Fibroblast of villous mesenchyme (primary cell): ENCODE measurements around the gene ALPG. TPM values are rescaled to one million over a fixed set of nuclear protein-coding genes. Genes with fewer than 3 reads are reported as not detected.

Experiments
- DNase-seq: peaks from one replicate; pipeline ENCODE4 v3.0.0-alpha.2; 2010; ENCODE audit warnings: low read depth
- H3K4me3 ChIP-seq: 2 replicates; pipeline ENCODE4 v1.5.1; 2011; ENCODE audit warnings: low read depth, mild to moderate bottlenecking, low read length
- CTCF ChIP-seq: IDR thresholded peaks from 2 replicates; pipeline ENCODE4 v1.5.1; 2012; ENCODE audit warnings: low read depth, mild to moderate bottlenecking, low read length; ENCODE audit not compliant: insufficient read depth
- small RNA-seq: library from RNA; depleted of rRNA; stranded (forward); fragments of <200 nt; gene quantifications from one replicate; pipeline ENCODE3, GENCODE V24; 2012
- total RNA-seq: library from RNA; depleted of rRNA; stranded (reverse); fragments of >200 nt; gene quantifications from 2 replicates; pipeline ENCODE4 v1.2.3, GENCODE V29; 2012

Gene ALPG
- total RNA-seq, 1 donor, result not detected

- no peak for TF ChIP-seq CTCF
- H3K4me3 ChIP-seq, result no peak overlapping the region
- no peak for DNase-seq
These were observed 50.7 kb downstream of the ALPG start for GRCh38 chr2:232457121-232458011.

GRCh38 chr2:232458051-232458660, 51.5 kb downstream of the ALPG start:
- no peak overlapping the region for H3K4me3 ChIP-seq
- TF ChIP-seq CTCF, result no peak
- DNase-seq, result no peak

GRCh38 chr2:232458661-232459418, 52.2 kb downstream of the ALPG start:
- TF ChIP-seq CTCF, result no peak
- no peak overlapping the region for H3K4me3 ChIP-seq
- DNase-seq, result no peak

- no peak for TF ChIP-seq CTCF
- DNase-seq, result no peak
- no peak overlapping the region for H3K4me3 ChIP-seq
These were observed 52.9 kb downstream of the ALPG start for GRCh38 chr2:232459419-232460035.

- no peak overlapping the region for H3K4me3 ChIP-seq
- no peak for DNase-seq
- no peak for TF ChIP-seq CTCF
These were observed 53.5 kb downstream of the ALPG start for GRCh38 chr2:232460171-232460570.

Small RNAs within 50 kb of the gene (small RNA-seq; reads per million reads assigned to genes)
- gene AC068134.4, result not detected

Other genes starting within 250 kb of the ALPG start
- not detected in 2 replicates for gene ALPP, start 28.1 kb upstream of the ALPG start, total RNA-seq
- not detected in 2 replicates for gene ALPI, start 49.3 kb downstream of the ALPG start, total RNA-seq
- under 0.01 TPM in 1 of 2 replicates, not detected in the other for gene ECEL1, start 81.0 kb downstream of the ALPG start, total RNA-seq
- not detected in 2 replicates for gene PRSS56, start 113.5 kb downstream of the ALPG start, total RNA-seq
- gene CHRND, start 119.3 kb downstream of the ALPG start, total RNA-seq, result not detected in 2 replicates
- gene CHRNG, start 132.8 kb downstream of the ALPG start, total RNA-seq, result not detected in 2 replicates
- 4.2 and 5.2 TPM in 2 replicates for gene TIGD1, start 143.7 kb downstream of the ALPG start, total RNA-seq
- gene EIF4E2, start 143.8 kb downstream of the ALPG start, total RNA-seq, result 74.7 and 76.3 TPM in 2 replicates
- gene EFHD1, start 226.8 kb downstream of the ALPG start, total RNA-seq, result 1.7 and 2.3 TPM in 2 replicates